Omental fat pad (tissue), 4 donors: ENCODE results near the gene FOXO6. TPM values are rescaled to one million over a fixed set of nuclear protein-coding genes. Genes with fewer than 3 reads are reported as not detected.
A peak's percentile ranks its signal among the peaks of the same experiment; 100 is the strongest.

Source experiments
- ATAC-seq: fragments of 150-250 bp; one replicate; pipeline ENCODE4 v1.9.1; 2016; ENCODE audit warnings: mild to moderate bottlenecking, moderate library complexity; ENCODE audit not compliant: low FRiP score
- DNase-seq: peaks from one replicate; pipeline ENCODE4 v3.0.0-alpha.2; 2019; ENCODE audit warnings: low spot score
- total RNA-seq, 4 donors: library from RNA; depleted of rRNA; stranded (reverse); fragments of >200 nt; gene quantifications; one replicate each; pipeline ENCODE4 v1.1.0, GENCODE V29; 2016
- TF ChIP-seq, protein P1 (sequence below), 3 donors: fragments of 450-650 bp; IDR thresholded peaks; one replicate each; pipeline ENCODE4 v1.5.1; 2016 to 2017; ENCODE audit warnings: antibody characterized with exemption in 3 of 3, mild to moderate bottlenecking in 3 of 3, moderate library complexity in 2 of 3

Gene FOXO6
- total RNA-seq, 4 donors from 2014 or later = 0.12 to 0.93 (median 0.31) TPM; not detected in 1

DNA sequence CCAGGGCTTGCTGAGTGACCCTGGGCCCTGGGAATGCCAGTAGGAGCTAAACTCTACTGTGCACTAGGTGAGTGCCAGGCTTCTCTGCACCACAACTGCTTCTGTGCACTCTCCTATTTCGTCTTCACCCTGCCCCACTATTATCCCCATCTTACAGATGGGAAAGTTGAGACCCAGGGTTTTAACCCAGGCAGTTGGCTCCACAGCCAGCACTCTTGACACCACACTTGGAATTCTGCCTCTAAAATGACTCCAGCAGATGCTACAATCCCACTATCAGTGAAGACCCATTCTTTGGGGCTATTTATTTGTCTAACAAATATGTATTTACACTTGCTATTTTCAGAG is 56.1 kb downstream of the FOXO6 start:
- DNase-seq = no peak
- TF ChIP-seq, protein P1, sequence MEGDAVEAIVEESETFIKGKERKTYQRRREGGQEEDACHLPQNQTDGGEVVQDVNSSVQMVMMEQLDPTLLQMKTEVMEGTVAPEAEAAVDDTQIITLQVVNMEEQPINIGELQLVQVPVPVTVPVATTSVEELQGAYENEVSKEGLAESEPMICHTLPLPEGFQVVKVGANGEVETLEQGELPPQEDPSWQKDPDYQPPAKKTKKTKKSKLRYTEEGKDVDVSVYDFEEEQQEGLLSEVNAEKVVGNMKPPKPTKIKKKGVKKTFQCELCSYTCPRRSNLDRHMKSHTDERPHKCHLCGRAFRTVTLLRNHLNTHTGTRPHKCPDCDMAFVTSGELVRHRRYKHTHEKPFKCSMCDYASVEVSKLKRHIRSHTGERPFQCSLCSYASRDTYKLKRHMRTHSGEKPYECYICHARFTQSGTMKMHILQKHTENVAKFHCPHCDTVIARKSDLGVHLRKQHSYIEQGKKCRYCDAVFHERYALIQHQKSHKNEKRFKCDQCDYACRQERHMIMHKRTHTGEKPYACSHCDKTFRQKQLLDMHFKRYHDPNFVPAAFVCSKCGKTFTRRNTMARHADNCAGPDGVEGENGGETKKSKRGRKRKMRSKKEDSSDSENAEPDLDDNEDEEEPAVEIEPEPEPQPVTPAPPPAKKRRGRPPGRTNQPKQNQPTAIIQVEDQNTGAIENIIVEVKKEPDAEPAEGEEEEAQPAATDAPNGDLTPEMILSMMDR (IDR thresholded peaks at IDR 0.05) = no peak
- no peak for ATAC-seq

DNA sequence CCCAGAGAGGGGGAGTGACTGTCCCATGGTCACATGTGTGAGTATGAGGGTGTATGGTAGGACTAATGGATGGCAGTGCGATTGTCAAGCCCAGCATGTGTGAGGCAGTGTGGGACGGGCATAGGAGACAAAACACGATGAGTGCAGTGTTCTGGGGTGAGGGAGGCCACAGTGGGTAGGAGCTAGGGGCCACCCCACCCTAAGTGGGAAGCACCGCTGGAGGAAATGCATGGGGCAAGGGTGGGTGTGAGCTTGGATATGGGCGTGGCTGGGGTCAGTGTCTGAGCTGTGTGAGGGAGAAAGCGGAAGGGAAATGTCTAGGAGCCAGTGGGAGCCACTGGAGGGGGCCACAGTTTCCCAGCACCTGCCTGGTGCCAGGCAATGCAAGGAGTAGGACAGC is 56.5 kb downstream of the FOXO6 start:
- ATAC-seq (no peak), DNase-seq (no peak)
- TF ChIP-seq, protein P1 (IDR thresholded peaks at IDR 0.05) = no peak

DNA sequence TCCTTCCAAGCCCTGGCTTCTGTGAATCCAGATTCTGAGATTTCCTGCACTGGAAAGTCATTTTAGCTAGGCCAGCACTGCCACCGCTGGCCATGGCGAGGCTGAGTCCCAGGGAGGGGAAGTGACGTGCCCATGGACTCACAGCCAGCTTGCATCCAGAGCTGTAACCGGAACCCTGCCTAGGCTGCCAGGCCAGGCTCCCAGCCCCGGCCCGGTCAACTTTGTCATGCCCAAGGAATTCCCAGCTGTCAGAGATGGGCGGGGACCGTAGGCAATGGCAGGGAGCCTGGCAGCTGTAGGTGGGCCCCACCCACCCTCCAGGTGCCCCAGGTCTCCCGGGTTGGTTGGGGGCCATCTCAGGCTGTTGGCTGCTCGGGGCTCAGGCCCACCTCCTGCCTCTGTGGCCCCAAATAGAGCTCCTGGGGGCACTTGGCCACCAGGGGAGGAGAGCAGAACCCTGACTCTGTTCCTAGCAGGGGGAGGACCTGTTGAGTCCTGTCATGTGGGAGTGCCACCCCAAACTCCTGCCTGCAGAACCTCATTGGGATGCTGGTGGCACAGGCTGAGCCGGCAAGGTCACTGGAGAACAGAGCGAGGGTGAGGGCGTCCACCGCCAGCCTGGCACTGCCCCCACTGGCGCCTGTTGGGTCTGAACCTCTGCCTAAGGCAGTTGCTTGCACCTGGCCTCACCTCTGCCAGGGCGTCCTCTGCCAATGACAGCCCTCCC is 57.8 kb downstream of the FOXO6 start:
- TF ChIP-seq, protein P1 (IDR thresholded peaks at IDR 0.05) = no peak
- DNase-seq (peak; percentile 34), ATAC-seq (peak; percentile 84)

DNA sequence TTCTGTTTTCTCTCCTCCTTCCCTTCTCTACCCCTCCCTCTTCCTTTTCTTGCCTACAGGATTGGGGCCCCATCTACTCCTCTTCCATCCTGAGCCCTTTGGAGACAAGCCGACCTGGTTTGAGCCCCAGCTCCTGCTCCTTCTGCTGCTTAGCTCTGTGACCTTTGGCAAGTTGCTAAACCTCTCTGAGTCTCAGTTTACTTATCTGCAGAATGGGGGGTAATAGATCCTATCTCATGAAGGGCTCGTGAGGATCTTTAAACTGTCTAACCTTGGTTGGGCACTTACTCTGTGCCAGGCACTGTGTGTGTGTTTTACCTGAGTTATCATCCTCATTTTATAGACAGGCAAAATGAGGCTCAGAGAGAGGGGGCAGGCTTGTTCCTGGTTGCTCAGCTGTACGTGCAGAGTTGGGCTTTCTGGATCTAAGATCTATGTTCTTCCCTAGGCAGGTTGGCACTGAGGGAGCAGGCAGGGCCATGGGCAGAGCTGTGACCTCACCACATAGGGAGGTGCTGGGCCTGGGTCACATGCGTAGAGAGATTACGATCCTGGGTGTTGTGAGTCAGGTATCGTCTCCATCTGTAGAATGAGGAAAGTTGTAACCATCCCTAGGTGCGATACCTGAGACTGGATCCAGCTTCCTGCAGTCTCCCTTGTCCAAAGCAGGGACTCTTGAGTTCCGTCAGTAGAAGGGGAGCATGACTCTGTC is 58.5 kb downstream of the FOXO6 start:
- no peak for ATAC-seq
- DNase-seq = no peak
- TF ChIP-seq, protein P1 (IDR thresholded peaks at IDR 0.05) = no peak

DNA sequence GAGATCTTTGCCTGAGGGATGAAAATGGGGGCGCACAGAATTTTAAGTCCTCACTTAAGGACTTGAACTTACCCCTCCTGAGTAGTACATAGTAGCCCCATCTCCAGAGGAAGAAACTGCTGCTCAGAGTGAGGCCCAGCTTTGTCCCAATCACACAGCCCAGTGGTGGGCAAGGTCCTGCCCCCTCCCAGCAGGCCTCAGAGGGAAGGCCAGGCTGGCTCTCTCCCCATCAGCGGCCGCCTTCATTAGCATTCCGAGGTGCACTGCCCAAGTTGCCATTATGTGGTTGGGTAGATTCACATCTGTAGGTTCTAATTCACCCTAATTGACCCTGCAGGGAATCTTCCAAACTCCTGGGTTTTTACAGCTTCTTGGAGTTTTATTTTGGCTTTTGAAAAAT is 59.1 kb downstream of the FOXO6 start:
- DNase-seq (no peak), ATAC-seq (no peak)
- TF ChIP-seq, protein P1 (IDR thresholded peaks at IDR 0.05) = no peak

DNA sequence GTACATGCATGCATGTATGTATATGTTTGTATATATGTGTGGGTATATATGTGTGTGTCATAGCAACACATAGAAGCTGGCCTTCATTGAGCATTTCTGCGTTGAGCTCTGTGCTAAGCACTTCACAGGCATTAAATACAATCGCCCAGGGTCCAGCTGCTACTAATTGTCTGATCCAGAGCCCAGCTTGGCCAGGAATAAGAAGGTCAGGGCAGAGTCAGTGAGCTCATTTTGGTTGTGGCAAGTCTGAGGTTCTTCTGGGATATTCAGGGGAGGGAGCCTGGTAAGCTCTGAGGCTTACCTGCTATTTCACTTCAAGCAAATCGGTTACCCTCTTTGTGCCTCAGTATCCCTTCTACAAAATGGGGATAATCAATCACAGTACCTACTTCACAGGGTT is 59.6 kb downstream of the FOXO6 start:
- DNase-seq (no peak), ATAC-seq (no peak)

More for the DNA sequence above, 59.6 kb downstream of the FOXO6 start:
- TF ChIP-seq, protein P1 (IDR thresholded peaks at IDR 0.05) = no peak
